NOMO-1 (cell line): Measurements from ENCODE around the gene SANBR.

Experiments used
- DNase-seq, 2 experiments: peaks; one replicate each; lab custom pipeline; 2025; ENCODE audit not compliant: unreplicated experiment in 2 of 2; lab: John Stamatoyannopoulos, UW

The SANBR gene

GRCh38 chr2:61089797-61090196 lies 24.1 kb downstream of the SANBR start:
- no peak for DNase-seq

- DNase-seq = no peak
Measured at GRCh38 chr2:61090386-61090921, 24.8 kb downstream of the SANBR start.

- DNase-seq = no peak
Measured at GRCh38 chr2:61091485-61091884, 25.8 kb downstream of the SANBR start.

- no peak for DNase-seq
Measured at GRCh38 chr2:61096438-61096837, 30.8 kb downstream of the SANBR start.

GRCh38 chr2:61100801-61101200 lies 35.1 kb downstream of the SANBR start:
- no peak for DNase-seq

- no peak for DNase-seq
Measured at GRCh38 chr2:61109291-61109690, 43.6 kb downstream of the SANBR start.

- DNase-seq = no peak
Measured at GRCh38 chr2:61111708-61112107, 46.0 kb downstream of the SANBR start.

- no peak for DNase-seq
Measured at GRCh38 chr2:61114147-61114546, 48.5 kb downstream of the SANBR start.
